Stimulated activated CD4-positive, alpha-beta T cell treated with anti-CD3 and anti-CD28 coated beads, Interleukin-1b, Interleukin-23, amount 100 ng/mL, for 48 hours (primary cell): ENCODE data around the gene AQP11.
A peak's percentile ranks its signal among the peaks of the same experiment; 100 is the strongest.
"Not testable (repeated sequence)": the region's sequence is repeated elsewhere in the genome, so short reads cannot be mapped to it uniquely, and the experiment has no call there.

Experiments
- DNase-seq: peaks from one replicate; pipeline ENCODE4 v3.0.0-alpha.2; 2020

Gene AQP11, protein sequence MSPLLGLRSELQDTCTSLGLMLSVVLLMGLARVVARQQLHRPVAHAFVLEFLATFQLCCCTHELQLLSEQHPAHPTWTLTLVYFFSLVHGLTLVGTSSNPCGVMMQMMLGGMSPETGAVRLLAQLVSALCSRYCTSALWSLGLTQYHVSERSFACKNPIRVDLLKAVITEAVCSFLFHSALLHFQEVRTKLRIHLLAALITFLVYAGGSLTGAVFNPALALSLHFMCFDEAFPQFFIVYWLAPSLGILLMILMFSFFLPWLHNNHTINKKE

DNA sequence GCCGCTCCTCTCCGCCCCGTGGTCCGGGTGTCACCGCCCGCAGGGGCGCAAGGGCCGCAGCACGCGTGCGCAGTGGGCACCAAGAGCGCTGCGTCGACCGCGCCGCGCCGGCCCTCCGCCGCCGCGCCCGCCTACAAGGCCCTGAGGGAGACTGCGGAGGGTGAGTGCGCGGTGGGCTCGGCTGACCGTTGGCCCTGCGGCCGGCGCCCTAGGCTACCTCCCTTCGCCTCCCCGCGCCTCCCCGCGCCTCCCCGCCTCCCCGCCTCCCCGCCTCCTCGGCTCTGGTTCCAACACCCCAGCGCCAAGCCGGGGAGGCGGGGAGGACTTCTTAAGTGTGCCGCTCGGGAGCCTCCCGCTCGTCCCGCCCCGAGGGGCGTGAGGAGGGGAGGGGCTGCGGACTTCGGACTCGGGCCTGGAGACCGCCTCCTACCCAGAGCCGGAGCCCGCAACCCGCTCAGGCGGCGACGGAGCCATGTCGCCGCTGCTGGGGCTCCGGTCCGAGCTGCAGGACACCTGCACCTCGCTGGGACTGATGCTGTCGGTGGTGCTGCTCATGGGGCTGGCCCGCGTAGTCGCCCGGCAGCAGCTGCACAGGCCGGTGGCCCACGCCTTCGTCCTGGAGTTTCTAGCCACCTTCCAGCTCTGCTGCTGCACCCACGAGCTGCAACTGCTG is at the start of gene AQP11:
AQP11 (plus strand) TSS at position 433 of the 673 bp plus-strand sequence; CDS start at position 473, 40 bp downstream.
- peak; percentile 57 for DNase-seq

DNA sequence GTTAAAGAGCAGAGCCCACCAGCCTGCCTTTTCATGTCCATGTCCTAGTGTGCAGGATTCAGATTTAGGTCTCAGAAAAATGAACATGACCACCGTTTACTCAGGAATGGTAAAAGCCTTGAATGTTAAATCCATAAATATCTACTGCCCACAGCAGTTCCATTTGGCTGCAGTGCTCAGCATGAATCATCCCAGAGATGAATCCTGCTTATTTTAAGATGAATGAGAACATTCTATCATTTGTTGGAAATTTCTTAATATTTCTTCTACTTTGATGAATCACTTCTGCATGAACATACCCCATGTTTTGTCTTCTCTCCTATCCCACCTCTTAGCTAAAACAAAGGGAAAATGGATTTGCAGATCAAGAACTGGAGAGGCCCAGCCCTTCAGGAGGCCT is 47.5 kb upstream of the AQP11 start:
- no peak for DNase-seq

DNA sequence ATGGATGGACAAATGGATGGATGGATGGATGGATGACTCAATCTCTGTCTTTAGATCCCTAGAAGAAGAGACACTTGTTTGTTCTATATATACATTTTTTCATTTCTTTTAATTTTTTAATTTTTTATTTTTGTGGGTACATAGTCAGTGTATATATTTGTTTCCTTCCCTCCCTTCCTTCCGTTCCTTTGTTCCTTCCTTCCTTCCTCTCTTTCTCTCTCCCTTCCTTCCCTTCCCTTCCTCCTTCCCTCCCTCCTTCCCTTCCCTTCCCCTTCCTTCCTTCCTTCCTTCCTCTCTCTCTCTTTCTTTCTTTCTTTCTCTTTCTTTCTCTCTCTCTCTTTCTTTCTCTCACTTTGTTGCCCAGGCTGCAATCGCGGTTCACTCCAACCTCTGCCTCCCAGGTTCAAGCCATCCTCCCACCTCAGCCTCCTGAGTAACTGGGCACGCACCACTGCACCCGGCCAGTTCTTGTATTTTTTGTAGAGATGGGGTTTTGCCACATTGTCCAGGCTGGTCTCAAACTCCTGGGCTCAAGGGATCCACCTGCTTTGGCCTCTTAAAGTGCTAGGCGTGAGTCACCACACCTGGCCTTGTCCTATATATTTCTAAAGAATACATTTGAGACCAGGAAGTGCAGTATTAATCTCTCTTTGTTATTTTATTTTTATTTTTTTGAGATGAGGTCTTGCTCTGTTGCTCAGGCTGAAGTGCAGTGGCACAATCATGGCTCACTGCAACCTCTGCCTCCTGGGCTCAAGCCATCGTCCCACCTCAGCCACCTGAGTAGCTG is 42.5 kb upstream of the AQP11 start:
- DNase-seq = no peak

DNA sequence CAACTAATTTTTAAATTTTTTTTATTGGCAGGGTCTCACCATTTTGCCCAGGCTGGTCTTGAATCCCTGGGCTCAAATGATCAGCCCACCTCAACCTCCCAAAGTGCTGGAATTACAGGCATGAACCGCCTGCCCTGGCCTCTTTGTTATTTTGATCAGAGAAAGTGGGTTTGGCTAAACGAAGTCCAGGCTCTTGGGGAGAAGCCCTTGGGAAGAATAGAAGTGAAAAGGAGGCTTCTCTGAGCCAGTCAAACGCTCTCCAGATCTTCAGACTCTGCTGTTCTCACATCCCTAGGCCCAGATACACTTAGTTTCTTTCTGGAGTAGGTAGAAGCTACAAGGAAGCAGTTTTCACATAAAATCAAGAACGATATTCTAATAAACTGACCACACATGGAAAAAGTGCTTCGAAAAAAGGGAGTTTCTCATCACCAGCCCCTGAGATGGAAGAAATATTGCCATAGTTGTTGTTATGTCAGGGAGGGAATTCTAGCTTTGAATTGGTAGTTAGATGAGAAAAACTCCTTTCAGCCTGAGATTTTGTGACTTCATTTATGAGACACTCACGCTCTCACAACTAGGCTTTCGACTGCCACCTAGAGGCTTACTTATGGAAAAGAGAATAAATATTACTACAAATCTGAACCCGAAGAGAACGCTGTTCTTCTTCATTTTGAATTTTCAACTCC is 41.7 kb upstream of the AQP11 start:
- peak; percentile 8 for DNase-seq

DNA sequence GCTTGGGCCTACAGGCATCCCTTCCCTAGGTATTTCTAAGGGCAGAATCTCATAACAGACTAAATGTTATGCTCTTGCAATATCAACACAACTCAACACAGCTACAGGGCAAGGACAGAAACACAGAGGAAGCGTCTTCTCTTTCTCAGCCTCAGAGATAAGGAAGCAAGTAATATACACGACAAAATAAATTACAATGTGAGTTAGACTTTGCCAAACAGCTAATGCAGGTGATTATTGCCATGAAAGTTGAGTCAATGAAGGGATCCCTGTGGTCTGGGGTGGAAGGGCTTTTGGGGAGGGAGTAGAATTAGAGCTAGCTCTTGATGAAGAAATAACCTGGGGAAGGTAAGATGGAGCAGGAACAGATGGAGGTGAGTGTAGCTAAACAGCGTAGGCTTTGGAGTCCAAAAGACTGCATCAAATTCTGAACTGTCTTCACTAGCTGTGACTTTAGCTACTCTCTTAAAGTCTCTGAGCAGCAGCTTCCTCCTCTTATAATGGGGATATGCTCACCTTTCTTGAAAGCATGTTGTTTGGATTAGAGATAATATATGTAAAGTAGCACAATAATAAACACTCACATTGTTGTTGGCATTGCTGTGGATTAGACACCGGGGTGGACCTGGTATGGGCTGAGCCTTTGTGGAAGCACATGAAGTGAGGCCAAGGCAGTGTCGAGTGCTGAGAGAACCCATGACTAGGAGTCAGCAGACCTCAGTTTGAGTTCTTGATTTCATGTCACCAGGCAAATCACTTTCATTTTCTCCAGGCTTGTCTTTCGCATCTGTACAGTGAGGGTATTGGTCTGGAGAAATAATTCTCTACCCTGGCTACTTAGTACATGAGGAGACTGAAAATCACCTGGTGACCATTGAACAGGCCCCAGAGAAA is 41.0 kb upstream of the AQP11 start:
- DNase-seq = no peak

DNA sequence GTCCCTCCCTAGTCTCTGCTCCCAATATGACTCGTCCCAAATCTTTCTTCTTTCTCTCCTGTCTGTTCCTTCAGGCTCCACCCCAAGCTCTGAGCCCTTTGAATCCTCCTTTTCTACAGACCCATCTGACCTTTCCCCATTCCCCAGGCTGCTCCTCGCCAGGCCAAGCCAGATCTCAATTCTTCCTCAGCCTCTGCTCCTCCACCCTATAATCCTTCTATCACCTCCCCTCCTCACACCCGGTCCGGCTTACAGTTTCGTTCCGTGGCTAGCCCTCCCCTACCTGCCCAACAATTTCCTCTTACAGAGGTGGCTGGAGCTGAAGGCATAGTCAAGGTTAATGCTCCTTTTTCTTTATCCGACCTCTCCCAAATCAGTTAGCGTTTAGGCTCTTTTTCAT is 38.3 kb upstream of the AQP11 start:
- not testable (repeated sequence) for DNase-seq

DNA sequence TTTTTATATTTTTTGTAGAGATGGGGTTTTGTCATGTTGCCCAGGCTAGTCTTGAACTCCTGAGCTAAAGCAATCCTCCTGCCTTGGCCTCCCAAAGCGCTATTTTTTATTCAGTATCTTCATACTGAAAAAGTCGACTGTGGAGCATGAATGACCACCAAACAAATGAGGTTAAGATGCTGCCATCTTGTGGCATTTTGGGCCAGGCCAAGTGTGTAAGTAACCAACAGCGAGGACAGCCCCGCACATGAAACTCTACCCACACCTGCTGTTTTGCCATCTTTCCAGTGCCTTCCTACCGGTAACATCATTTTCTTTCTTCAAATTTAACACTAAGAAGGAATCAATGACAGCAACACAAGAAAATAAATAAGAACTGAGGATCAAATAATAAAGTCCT is 32.2 kb upstream of the AQP11 start:
- no peak for DNase-seq

DNA sequence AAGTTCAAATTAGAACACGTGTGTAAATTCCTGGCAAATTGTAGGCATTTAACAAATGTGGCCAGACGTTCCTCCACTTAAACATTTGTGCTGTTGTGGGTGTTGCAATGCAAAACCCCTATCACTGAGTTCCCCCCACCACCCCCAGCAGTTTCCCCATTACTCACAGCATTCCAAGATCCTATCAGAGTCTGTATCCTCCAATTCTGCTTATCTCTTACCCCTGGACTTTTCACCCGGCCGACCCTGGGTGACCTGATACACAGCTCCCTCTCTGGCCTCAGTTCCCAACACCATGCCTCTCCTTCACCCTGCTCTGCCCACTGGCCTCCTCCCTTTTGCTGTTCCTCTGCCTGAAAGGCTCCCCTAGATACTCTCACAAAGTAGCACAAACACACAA is 31.4 kb upstream of the AQP11 start:
- no peak for DNase-seq

DNA sequence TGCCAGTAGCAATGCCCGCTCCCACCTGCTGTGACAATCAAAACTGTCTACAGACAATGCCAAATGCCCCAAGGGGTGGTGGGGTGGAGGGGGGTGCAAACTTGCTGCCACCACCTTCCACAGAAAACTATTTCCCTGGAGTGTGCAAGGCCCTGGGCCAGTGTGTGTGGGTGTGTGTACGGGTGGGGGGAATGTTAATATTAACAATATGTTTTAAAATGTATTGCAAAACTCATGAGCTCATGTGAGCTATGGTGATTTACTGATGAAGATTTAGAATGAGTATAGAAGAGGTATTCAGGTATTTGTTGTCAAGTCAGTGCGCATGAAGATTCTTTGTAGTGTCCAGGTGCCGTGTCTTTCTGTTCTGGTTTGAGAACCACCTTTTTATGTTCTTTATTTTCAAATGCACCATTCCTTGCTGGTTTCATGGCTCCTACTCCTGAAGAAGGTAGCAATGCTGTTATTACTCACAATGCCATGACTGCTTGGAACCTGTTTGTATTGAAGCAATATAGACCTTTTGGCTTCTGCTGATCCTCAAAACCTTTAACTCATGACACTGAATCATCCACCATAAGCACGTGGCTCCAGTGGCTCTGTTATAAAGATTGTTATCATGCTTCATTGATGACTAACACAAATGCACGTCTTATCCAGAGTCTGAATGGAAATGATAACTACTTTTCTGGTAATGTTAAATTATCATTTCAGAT is 29.9 kb upstream of the AQP11 start:
- no peak for DNase-seq

DNA sequence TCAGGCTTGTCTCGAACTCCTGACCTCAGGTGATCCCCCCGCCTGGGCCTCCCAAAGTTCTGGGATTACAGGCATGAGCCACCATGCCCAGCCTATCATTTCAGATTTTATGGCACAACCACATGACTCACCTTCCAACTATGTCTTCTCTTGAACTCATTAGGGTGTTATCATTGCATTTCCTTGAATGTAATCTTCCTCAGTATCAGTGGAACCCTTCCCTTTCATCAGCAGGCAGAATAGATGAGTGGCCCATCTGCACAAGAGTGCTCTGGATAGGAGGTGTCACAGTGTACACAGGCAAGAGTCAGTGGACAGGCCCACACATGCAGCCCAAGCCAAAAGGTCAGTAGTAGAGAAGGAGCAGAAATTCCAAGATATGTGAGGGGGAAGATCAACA is 29.1 kb upstream of the AQP11 start:
- no peak for DNase-seq

DNA sequence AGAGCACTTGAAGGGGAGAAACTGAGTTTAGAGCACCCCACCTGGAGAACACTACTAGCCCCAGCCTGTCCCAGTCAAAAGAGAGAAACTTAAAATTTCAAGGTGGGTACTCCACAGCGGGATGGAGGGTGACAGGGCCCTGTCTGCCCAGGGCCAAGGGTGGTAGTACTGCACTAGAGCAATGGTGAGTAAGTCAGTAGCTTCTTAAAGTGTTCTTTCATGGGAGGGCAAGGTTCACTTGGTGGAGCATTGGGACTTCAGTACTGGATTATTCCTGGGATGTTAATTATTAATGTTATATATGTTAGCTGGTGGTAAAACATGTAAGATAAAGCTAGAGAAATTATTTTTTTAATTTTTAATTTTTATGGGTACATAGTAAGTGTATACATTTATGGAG is 28.5 kb upstream of the AQP11 start:
- no peak for DNase-seq

DNA sequence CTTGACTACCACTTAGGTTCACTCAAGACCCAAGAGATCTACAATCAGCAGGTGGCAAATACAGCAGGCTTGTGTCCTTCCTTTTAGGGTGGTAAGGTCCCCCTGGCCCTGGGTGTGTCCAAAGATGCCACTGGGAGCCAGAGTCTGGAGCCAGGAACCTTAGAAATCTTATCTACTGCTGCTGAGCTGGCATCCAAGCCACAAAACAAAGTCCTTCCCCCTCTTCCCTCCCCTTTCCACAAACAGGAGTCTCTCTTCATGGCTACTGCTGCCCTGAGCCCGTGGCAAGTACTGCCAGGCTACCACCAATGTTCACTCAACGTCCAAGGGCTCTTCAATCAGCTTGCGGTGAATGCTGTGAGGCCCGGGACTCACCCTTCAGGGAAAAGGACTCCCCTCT is 21.4 kb upstream of the AQP11 start:
- DNase-seq = no peak

DNA sequence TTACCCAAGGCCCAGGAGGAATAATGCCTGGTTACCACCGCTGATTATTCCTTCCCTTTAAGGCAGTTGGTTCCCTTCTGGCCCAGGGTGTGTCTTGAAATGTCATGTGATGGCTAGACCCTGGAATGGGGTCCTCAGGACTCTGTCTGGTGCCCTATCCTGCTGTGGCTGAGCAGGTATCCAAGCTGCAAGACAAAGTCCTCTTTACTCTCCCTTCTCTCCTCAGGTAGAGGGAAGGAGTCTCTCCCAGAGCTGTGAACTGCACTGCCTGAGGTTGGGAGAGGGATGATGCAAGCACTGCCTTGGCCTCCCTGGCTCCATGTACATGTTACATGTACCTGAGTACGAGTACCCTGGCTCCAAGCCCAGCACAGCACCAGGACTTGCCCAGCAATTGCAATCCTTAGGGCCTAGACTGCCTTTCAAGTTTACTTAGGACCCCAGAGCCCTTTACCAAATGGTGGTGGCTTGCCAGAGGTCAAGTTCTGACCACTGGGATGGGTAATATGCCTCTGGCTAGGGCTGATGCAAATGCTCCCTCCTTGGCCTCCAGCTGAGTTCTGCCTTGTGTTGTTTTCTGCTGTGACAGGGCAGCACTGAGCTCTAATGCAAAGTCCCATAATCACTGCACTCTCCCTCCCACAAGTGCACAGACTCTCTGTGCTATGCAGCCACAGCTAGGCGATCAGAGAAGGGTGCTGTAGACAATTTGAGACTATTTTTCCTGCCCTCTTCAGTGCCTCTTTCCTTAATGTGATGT is 20.7 kb upstream of the AQP11 start:
- no peak for DNase-seq

DNA sequence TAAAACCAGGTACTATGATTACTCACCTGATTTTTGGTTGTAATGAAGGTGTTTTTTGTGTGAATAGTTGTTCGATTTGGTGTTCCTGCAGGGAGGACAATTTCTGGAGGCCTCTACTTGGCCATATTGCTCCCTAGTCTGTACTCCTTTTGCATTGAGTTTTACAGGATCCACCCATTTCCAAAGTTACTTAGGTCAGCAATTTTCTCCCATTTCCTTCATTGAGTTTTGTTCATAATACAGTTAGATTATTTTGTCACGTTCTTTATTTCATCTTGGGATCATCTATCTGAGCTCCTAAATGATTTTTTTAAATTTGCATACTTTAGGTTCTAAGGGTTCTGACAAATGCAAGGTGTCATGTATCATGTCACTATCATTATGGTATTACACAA is 20.1 kb upstream of the AQP11 start:
- no peak for DNase-seq

DNA sequence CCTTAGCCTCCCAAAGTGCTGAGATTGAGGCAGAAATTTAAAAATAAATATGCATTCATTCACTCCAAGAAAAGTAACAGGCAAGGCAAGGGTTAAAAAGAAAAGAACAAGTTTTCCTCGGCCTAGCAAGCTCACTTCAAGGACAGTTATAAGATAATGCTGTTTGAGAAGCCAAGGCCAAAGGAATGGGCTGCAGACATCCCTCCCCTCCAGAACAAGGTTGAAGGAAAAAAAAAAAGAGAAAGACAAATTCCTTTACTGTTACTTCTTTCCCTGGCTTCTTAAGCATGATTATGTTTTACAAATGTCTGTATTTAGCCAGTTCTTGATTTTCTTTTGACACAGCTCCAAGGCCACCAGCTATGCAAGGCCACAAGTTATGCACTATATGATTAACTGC is 18.9 kb upstream of the AQP11 start:
- DNase-seq = not testable (repeated sequence)

DNA sequence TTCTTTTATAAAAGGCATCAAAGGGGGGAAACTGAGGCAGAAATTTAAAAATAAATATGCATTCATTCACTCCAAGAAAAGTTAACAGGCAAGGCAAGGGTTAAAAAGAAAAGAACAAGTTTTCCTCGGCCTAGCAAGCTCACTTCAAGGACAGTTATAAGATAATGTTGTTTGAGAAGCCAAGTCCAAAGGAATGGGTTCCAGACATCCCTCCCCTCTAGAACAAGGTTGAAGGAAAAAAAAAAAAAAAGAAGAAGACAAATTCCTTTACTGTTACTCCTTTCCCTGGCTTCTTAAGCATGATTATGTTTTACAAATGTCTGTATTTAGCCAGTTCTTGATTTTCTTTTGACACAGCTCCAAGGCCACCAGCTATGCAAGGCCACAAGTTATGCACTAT is 14.3 kb upstream of the AQP11 start:
- DNase-seq = not testable (repeated sequence)

DNA sequence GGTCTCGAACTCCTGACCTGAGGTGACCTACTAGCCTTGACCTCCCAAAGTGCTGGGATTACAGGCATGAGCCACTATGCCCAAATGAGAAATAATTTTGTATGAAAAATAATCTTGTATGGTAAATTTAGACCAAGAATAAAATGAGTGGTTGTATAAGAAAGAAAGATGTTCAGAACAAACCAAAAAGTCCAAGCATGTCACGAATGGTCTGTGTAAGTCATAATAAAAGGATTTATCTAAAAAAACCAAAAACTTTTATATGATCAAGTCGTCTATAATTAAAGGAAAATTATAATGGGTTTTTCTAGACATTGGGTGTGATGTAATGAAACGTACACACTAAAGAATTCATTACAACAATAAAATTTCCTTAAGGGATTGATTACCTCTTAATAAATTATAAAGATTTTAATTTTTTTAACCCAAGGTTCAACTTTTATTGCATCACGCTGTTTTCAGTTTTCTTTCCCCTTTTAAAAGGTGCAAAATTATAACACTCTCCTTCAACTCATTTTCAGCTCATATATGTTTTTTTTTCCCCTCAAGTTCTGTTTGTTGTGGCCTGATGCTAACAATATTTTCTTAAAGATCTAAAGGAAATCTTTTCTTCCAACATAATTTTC is 8.9 kb upstream of the AQP11 start:
- no peak for DNase-seq

DNA sequence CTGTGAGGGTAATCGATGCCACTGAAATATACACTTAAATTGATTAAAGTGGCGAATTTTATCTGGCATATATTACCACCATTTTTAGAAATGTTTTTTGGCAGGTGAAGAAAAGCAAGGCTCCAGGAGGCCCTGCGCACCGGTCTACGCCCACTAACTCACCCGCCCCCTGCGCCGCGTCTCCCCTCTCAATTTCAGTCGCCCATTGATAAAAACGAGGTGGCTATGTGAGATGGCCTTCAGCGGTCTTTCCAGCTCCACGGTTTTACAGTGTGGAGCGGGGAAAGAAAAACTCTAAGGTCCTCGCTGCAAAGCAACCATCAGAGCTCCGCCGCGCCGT is 602 bp upstream of the AQP11 start:
- no peak for DNase-seq

DNA sequence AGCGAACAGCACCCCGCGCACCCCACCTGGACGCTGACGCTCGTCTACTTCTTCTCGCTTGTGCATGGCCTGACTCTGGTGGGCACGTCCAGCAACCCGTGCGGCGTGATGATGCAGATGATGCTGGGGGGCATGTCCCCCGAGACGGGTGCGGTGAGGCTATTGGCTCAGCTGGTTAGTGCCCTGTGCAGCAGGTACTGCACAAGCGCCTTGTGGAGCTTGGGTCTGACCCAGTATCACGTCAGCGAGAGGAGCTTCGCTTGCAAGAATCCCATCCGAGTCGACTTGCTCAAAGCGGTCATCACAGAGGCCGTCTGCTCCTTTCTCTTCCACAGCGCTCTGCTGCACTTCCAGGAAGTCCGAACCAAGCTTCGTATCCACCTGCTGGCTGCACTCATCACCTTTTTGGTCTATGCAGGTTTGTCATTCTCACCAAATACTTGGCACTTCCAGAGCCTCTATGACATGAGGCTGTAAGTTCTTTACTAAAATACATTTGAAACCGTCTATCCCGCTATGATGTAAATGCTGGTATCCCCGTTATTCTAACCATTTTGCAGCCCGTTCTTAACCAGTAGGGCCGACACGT is 535 bp downstream of the AQP11 start:
- DNase-seq = no peak

DNA sequence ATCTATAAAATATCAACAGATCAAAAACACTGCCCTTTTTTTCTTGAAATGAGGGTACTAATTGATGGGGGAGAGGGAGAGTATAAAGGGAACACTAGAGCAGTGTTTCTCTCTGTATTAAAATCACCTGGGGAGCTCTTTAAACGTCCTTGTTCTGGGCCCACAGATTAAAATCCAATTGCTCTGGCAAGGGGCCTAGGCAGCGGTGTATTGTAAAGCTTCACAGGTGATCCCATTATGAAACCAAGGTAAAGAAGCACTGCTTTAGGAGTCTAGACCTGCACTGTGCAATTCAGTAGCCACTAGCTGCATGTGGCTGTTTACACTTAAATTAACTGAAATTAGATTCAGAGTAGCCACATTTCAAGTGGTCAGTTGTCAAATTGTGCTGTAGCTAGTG is 3.0 kb downstream of the AQP11 start:
- DNase-seq = no peak
